Neuronal stem cell (in vitro differentiated cells): ENCODE measurements around the gene SMIM17.

Source experiments
- DNase-seq: peaks from one replicate; pipeline ENCODE4 v3.0.0-alpha.2; 2013; ENCODE audit warnings: low spot score
- H2AFZ ChIP-seq: one replicate; pipeline ENCODE4 v1.6.1; 2013; ENCODE audit warnings: mild to moderate bottlenecking, low read length, inconsistent platforms
- H2AK5ac ChIP-seq: 2 replicates; pipeline ENCODE4 v1.6.1; 2013; ENCODE audit warnings: low read depth, mild to moderate bottlenecking, inconsistent platforms, low read length, moderate library complexity, mixed read lengths
- H2BK120ac ChIP-seq: 2 replicates; pipeline ENCODE4 v1.6.1; 2013; ENCODE audit warnings: low read depth, mild to moderate bottlenecking, inconsistent platforms, low read length, moderate library complexity, mixed read lengths
- H2BK12ac ChIP-seq: one replicate; pipeline ENCODE4 v1.6.1; 2013; ENCODE audit warnings: low read length, inconsistent platforms
- H2BK15ac ChIP-seq: 2 replicates; pipeline ENCODE4 v1.6.1; 2013; ENCODE audit warnings: mild to moderate bottlenecking, low read length, inconsistent platforms, mixed read lengths
- H2BK5ac ChIP-seq: one replicate; pipeline ENCODE4 v1.6.1; 2013; ENCODE audit warnings: inconsistent platforms, mild to moderate bottlenecking, low read length, moderate library complexity
- H3K14ac ChIP-seq: one replicate; pipeline ENCODE4 v1.6.1; 2013; ENCODE audit warnings: low read length, inconsistent platforms
- H3K18ac ChIP-seq: 2 replicates; pipeline ENCODE4 v1.6.1; 2013; ENCODE audit warnings: low read length, inconsistent platforms
- H3K23ac ChIP-seq: 2 replicates; pipeline ENCODE4 v1.6.1; 2013; ENCODE audit warnings: low read depth, mild to moderate bottlenecking, mixed read lengths, low read length, inconsistent platforms; ENCODE audit not compliant: poor library complexity
- H3K27ac ChIP-seq: replicated peaks from 3 replicates; pipeline ENCODE4 v1.5.1; 2013; ENCODE audit warnings: low read length, inconsistent platforms
- H3K27me3 ChIP-seq, 3 experiments: 2 replicates each; pipeline ENCODE4 v1.6.1; 2013; ENCODE audit warnings: low read length in 3 of 3, mild to moderate bottlenecking in 2 of 3, inconsistent platforms in 1 of 3, low read depth in 1 of 3, mixed read lengths in 1 of 3, moderate library complexity in 1 of 3; ENCODE audit not compliant: control insufficient read depth in 3 of 3, insufficient read depth in 3 of 3
- H3K36me3 ChIP-seq, 2 donors: replicated peaks in 1 of 2; 2 replicates each; pipeline ENCODE4 v1.6.1; 2013; ENCODE audit warnings: low read length in 2 of 2; ENCODE audit not compliant: control insufficient read depth in 2 of 2, insufficient read depth in 2 of 2
- H3K4ac ChIP-seq: 2 replicates; pipeline ENCODE4 v1.6.1; 2013; ENCODE audit warnings: inconsistent platforms, mild to moderate bottlenecking, low read length, moderate library complexity
- H3K4me1 ChIP-seq, 2 donors: 1 replicate in 1 of 2; 2 replicates in 1 of 2; pipeline ENCODE4 v1.6.1; 2013; ENCODE audit warnings: low read length in 2 of 2, low read depth in 1 of 2; ENCODE audit not compliant: control insufficient read depth in 2 of 2, insufficient read depth in 1 of 2
- H3K4me2 ChIP-seq: one replicate; pipeline ENCODE4 v1.6.1; 2013; ENCODE audit warnings: mild to moderate bottlenecking, low read length, inconsistent platforms; ENCODE audit not compliant: insufficient read depth, poor library complexity, severe bottlenecking
- H3K4me3 ChIP-seq, 2 donors: 2 replicates each; pipeline ENCODE4 v1.5.1; 2013; ENCODE audit warnings: low read length in 2 of 2, mild to moderate bottlenecking in 2 of 2, inconsistent platforms in 1 of 2, moderate library complexity in 1 of 2
- H3K79me1 ChIP-seq: one replicate; pipeline ENCODE4 v1.6.1; 2013; ENCODE audit warnings: low read depth, mild to moderate bottlenecking, inconsistent platforms, low read length, moderate library complexity
- H3K9ac ChIP-seq: one replicate; pipeline ENCODE4 v1.6.1; 2013; ENCODE audit warnings: mild to moderate bottlenecking, low read depth, low read length, inconsistent platforms; ENCODE audit not compliant: poor library complexity
- H3K9me3 ChIP-seq, 2 donors: replicated peaks in 1 of 2; 2 replicates each; pipeline versions ENCODE3 to v1.6.1; 2013; ENCODE audit warnings: low read length in 2 of 2, mild to moderate bottlenecking in 2 of 2, inconsistent platforms in 1 of 2, low read depth in 1 of 2, mixed read lengths in 1 of 2, moderate library complexity in 1 of 2; ENCODE audit not compliant: control insufficient read depth in 2 of 2, insufficient read depth in 1 of 2
- H4K8ac ChIP-seq: one replicate; pipeline ENCODE4 v1.6.1; 2013; ENCODE audit warnings: low read depth, mild to moderate bottlenecking, inconsistent platforms, low read length, moderate library complexity
- H4K91ac ChIP-seq: one replicate; pipeline ENCODE4 v1.6.1; 2013; ENCODE audit warnings: low read length, low read depth, mild to moderate bottlenecking, inconsistent platforms; ENCODE audit not compliant: poor library complexity
- WGBS, 2 donors: extraction: QIAGEN DNeasy Blood & Tissue Kit; methylation state at CpG; one replicate each; pipeline ENCODE4 v1.1.7; 2013; ENCODE audit warnings: missing lambda C conversion rate in 2 of 2, mixed read lengths in 1 of 2; ENCODE audit not compliant: insufficient read length in 2 of 2, insufficient replicate concordance in 1 of 2; ENCODE audit errors: extremely low coverage in 2 of 2; 5-methylcytosine and 5-hydroxymethylcytosine counted together

The SMIM17 gene

GRCh38 chr19:56678205-56678604, 35.2 kb downstream of the SMIM17 start:
- Histone ChIP-seq H3K14ac (no peak overlapping the region), H3K9me3 (peaks cover 9 to 15% of the 10 kb centered on the region in 2 donors), H2BK12ac (no peak overlapping the region), H3K36me3 (no peaks in the 10 kb centered on the region), H3K9ac (no peak overlapping the region), H3K4me3 (no peak overlapping the region), H2BK15ac (no peak overlapping the region), H2BK120ac (no peak overlapping the region), H3K4me2 (no peak overlapping the region), H3K27ac (no peak overlapping the region), H3K27me3 (no peaks in the 10 kb centered on the region), H3K18ac (no peak overlapping the region), H2AK5ac (no peak overlapping the region), H3K79me1 (no peaks in the 10 kb centered on the region), H3K4ac (no peak overlapping the region), H4K91ac (no peak overlapping the region), H2BK5ac (no peak overlapping the region), H3K4me1 (peaks cover 0 to 2% of the 10 kb centered on the region in 2 donors), H3K23ac (no peak overlapping the region), H4K8ac (no peak overlapping the region), H2AFZ (peak overlapping the region; percentile 45)
- no peak for DNase-seq
- WGBS, 2 donors, result no CpG with 5 or more reads among the region's 8 CpGs

GRCh38 chr19:56681702-56682101, 38.7 kb downstream of the SMIM17 start:
- Histone ChIP-seq H3K4me3 (peak overlapping the region in 1 of 2 donors; percentile 50), H3K4me1 (peaks cover 0 to 2% of the 10 kb centered on the region in 2 donors), H3K27ac (no peak overlapping the region), H4K8ac (no peak overlapping the region), H2AK5ac (no peak overlapping the region), H3K4ac (no peak overlapping the region), H3K27me3 (no peaks in the 10 kb centered on the region), H2BK120ac (no peak overlapping the region), H2BK12ac (no peak overlapping the region), H3K4me2 (no peak overlapping the region), H4K91ac (no peak overlapping the region), H2BK5ac (no peak overlapping the region), H3K14ac (no peak overlapping the region), H3K9ac (no peak overlapping the region), H3K18ac (no peak overlapping the region), H3K36me3 (no peaks in the 10 kb centered on the region), H2AFZ (no peak overlapping the region), H3K23ac (no peak overlapping the region), H3K9me3 (peaks cover 7 to 16% of the 10 kb centered on the region in 2 donors), H2BK15ac (no peak overlapping the region), H3K79me1 (no peaks in the 10 kb centered on the region)
- no peak for DNase-seq
- WGBS, 2 donors, result no CpG with 5 or more reads among the region's 8 CpGs

- whole genome bisulfite sequencing, 2 donors, result no CpG with 5 or more reads among the region's 7 CpGs
- H3K14ac ChIP-seq, result no peak overlapping the region
- peaks cover 0 to 2% (median 0%) of the 10 kb centered on the region in 3 experiments for H3K27me3 ChIP-seq
- H3K27ac ChIP-seq, result no peak overlapping the region
- no peak for DNase-seq
- no peak overlapping the region for H3K4ac ChIP-seq
- no peak overlapping the region for H3K4me3 ChIP-seq
- no peaks in the 10 kb centered on the region for H3K79me1 ChIP-seq
- no peak overlapping the region for H3K18ac ChIP-seq
- H2AK5ac ChIP-seq, result no peak overlapping the region
- H3K36me3 ChIP-seq, result no peaks in the 10 kb centered on the region
- no peak overlapping the region for H2BK5ac ChIP-seq
- no peak overlapping the region for H2BK12ac ChIP-seq
- no peak overlapping the region for H2BK15ac ChIP-seq
- peaks cover 7 to 20% of the 10 kb centered on the region in 2 donors for H3K9me3 ChIP-seq
- no peak overlapping the region for H3K4me2 ChIP-seq
- H4K8ac ChIP-seq, result no peak overlapping the region
- no peak overlapping the region for H3K23ac ChIP-seq
- no peak overlapping the region for H3K9ac ChIP-seq
- no peak overlapping the region for H2BK120ac ChIP-seq
- H3K4me1 ChIP-seq, result peaks cover 0 to 2% of the 10 kb centered on the region in 2 donors
- no peak overlapping the region for H4K91ac ChIP-seq
- H2AFZ ChIP-seq, result no peak overlapping the region
These were observed 40.2 kb downstream of the SMIM17 start for GRCh38 chr19:56683116-56683515.

GRCh38 chr19:56687031-56687430, 44.1 kb downstream of the SMIM17 start:
- DNase-seq, result no peak
- no peak overlapping the region for H3K9ac ChIP-seq
- peak overlapping the region; percentile 16 for H2AFZ ChIP-seq
- H3K4me2 ChIP-seq, result no peak overlapping the region
- H3K36me3 ChIP-seq, result no peaks in the 10 kb centered on the region
- no peak overlapping the region for H3K23ac ChIP-seq
- WGBS, 2 donors, result no CpG with 5 or more reads among the region's 8 CpGs
- H3K18ac ChIP-seq, result no peak overlapping the region
- H3K4ac ChIP-seq, result no peak overlapping the region
- no peak overlapping the region for H2BK12ac ChIP-seq
- H3K4me1 ChIP-seq, result peaks cover 0 to under 1% of the 10 kb centered on the region in 2 donors
- H3K4me3 ChIP-seq, result no peak overlapping the region
- H2BK120ac ChIP-seq, result no peak overlapping the region
- H2BK5ac ChIP-seq, result no peak overlapping the region
- no peak overlapping the region for H3K27ac ChIP-seq
- H4K8ac ChIP-seq, result no peak overlapping the region
- no peak overlapping the region for H2AK5ac ChIP-seq
- no peak overlapping the region for H4K91ac ChIP-seq
- peaks cover 0 to 2% (median 0%) of the 10 kb centered on the region in 3 experiments for H3K27me3 ChIP-seq
- no peak overlapping the region for H3K14ac ChIP-seq
- H3K9me3 ChIP-seq, result peaks cover 14 to 23% of the 10 kb centered on the region in 2 donors
- no peak overlapping the region for H2BK15ac ChIP-seq
- H3K79me1 ChIP-seq, result no peaks in the 10 kb centered on the region
